Measurements from ENCODE around the gene SPOCK3.

GRCh38 chr4:167171928-167172327, 62.4 kb downstream of the SPOCK3 start:
- TF ChIP-seq CTCF (IDR thresholded peaks at IDR 0.05) (no peak), POLR2AphosphoS5 (IDR thresholded peaks at IDR 0.05) (no peak), POLR2A (IDR thresholded peaks at IDR 0.05) (no peak), EP300 (IDR thresholded peaks at IDR 0.05) (no peak)

Measured in sigmoid colon (tissue), 4 donors.